Fibroblast of skin of back (primary cell): ENCODE measurements around the gene RBPJL.

ENCODE experiments used
- DNase-seq: peaks from one replicate; pipeline ENCODE4 v3.0.0-alpha.2; 2013

The RBPJL gene

DNA sequence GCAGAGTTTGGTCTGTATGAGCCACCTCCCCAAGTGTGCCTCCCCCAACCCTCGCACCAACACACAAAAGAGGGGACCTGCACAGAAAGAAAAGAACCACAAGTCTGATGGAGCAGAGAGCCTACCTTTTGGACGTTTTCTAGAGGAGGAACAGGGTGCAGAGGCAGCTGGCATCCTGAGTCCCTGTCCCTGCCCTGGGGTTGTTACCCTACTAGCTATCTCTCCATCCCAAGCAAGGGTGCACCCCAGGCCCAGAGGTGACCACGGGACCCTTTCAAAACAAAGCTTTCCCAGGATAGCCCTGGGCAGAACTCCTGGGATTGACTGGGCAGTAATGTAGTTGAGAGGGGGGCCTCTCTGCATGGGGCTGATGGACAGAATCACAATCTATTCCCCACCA, 11.2 kb downstream of the RBPJL start:
- no peak for DNase-seq

DNA sequence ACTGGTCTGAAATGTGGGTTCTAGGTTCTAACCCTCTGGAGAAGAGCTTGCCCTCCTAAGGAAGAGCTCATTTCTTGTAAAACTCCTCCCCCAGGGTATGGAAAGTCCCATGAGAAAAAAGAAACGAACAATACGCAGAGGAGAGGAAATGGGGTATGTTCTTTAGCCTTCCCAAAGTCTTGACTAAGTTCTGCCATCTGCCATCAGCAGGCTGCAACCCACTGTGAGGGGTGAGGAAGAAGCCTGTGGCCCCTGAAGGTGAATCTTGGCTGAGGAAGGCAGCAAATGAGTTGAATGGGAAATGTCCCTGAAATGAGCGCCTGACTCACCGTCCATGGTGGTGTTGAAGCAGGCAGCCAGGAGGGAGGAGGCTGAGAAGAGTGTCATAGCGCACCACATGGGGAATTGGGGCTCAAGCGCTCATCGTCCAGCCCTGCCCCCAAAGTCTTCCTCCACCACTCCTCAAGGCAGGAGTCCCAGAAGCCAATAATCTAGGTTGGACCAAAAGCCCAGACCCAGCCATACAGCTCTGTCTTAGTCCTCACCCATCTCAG, 11.8 kb downstream of the RBPJL start:
- no peak for DNase-seq

DNA sequence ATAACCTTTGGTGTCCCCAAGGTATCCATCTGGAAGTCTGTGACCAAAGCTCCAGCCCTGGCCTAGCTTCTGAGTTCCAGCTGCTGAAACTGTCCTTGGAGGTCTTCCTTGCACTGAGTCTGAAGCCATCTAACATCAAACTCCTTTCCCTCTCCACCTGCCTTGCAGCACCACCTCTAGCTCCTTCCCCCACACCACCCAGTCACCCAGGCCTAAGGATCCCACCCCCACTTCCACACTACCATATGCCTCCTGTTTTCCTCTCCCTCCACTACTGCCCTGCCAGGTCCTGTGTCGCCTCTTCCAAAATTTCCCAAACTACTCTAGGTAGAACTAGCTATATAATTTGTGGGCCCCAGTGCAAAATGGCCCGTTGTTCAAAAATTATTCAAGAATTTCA, 12.3 kb downstream of the RBPJL start:
- no peak for DNase-seq

DNA sequence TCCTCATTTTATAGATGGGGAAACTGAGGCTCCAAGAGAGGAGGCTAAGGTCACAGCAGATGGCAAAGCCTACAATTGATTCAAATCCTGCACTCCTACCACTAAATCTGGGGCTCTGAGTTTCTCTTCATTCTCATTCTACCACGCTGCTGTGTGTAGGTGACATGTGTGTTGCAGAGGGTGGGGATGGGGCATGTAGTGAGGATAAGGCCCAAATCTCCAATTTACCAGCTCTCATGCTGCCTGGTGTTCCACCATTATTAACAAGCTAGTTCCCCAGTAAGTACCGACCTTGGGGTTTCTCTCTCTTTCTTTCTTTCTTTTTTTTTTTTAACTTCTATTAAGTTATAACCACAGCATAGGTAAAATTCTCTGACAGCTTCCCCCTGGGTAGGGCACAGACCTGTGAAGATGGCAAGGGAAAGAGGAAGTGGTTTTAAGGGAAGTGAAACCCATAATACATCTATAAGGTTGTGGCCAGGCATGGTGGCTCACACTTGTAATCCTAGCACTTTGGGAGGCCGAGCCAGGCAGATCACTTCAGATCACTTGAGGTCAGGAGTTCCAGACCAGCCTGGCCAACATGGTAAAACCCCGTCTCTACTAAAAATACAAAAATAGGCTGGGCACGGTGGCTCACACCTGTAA, 14.4 kb downstream of the RBPJL start:
- DNase-seq, result no peak

DNA sequence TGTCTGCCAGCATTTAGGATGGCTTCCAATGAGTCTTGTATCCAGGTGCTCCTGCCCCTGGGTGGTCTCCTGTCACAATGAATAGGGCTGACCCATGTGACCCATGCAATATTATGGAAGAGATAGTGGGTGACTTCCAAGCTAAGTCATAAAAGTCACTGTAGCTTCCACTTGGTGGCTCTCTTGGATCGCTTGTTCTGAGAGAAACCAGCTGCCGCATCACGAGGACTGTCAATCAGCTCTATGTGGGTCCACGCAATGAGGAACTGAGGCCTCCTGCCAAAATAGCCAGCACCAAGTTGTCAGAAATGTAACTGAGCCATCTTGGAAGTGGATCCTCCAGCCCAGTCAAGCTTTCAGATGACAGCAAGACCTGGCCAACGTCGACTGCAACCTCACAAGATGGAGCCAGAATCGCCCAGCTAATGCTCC, 16.3 kb downstream of the RBPJL start:
- peak; percentile 51 for DNase-seq

DNA sequence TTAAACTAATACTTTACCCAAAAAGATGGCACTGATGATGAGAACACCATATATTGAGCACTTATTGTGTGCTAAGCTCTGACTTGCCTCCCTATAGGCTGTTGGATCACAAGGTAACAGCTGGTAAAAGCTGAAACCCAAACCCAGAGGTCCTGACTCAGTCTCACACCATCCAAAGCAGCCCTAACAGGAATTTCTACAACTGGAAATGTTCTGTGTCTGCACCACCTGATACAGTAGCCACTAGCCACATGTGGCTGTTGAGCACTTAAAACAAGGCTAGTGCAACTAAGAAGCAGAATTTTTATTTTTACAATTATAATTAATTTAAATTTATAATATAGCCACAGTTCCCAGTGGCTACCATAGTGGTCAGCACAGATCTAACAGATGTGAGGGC, 17.1 kb downstream of the RBPJL start:
- no peak for DNase-seq

DNA sequence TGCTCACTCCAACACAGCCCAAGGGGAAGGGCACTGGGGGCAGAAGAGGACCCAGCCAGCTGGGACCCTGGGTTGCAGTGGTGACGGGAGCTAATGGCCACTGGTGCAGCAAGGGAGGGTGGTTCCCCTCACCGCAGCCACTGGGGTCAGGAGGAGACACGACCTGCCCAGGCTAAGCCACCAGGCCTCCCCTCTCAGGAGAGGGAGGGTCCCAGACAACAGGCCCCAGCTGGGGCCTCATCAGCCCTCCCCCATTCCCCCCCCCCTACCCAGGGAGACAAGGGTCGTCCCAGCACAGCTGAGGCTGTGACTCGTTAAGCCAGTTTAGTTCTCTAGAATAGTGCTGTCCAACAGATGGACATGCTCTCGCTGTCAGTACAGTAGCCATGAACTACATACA, 18.7 kb downstream of the RBPJL start:
- no peak for DNase-seq

DNA sequence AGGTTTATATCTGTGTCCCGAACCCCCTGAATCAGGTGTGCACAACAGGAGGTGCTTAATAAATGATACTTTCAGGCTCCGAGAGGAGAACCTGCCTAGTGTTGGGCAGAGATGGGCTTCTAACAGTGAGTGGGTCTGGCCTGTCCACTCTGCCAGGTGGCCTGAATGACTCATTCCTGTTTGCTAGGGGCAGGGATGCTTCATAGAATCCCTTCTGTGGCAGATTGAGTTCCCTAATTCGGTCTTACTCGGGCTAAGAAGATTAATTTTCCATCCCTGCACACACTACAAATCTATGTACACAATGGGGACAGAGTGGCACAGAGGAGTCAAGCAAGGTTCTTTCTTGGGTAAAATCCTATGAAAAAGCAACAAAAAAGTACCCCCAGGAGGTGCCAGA, 21.8 kb downstream of the RBPJL start:
- no peak for DNase-seq

DNA sequence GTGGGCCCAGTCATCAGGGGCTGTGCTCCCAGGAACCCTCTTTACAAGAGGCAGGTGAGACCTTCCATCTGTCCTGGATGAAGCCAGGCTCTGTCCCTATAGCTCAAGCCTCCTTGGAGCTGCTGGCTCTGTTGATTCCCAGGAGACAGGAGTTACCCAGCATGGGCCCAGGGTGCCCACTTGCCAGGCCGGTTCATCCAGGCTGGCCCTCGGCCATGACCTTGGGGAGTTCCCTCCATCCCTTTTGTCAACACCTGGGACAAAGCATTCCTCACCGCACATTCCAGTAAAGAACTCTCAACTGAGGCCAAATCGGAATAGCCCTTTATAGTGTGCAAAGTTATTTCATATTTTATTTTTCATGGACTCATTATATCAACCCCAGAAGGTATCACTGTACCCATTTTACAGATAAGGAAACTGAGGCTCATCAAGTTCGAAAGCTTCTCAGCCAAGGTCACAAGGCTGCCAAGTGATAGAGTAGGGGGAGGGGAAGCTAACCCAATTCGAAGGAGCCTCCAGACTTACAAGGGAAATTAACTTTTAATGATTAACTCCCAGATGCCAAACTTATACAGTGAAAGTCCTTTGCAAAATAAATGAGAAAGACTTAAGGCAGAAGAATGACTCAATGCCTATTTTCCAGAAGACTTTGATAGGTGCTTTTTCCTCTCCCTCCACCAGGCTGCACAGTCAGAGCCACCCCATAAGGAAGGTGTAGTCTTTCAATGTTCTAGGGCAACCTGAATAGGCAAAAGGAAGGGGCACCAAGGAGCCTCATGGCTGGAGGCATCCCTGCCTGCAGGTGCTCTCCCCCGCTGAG, 23.1 kb downstream of the RBPJL start:
- no peak for DNase-seq

DNA sequence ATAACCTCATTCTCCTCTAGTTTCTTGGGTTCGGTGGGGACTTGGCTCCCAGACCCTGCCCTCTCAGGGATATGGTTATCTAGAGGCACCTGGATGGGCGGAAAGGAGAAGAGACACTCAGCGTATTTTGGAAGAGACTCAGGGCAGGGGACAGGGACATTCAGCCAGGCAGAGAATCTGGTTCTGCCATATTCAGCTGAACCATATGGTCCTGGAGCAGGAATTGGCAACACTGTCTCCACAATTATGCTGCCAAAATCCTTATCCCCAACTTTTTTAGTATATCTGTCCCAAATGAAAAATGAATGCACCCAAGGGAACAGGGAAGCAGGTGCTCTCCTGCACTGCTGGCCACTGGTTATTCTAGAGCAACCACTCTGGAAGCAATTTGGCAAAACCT, 23.8 kb downstream of the RBPJL start:
- no peak for DNase-seq

DNA sequence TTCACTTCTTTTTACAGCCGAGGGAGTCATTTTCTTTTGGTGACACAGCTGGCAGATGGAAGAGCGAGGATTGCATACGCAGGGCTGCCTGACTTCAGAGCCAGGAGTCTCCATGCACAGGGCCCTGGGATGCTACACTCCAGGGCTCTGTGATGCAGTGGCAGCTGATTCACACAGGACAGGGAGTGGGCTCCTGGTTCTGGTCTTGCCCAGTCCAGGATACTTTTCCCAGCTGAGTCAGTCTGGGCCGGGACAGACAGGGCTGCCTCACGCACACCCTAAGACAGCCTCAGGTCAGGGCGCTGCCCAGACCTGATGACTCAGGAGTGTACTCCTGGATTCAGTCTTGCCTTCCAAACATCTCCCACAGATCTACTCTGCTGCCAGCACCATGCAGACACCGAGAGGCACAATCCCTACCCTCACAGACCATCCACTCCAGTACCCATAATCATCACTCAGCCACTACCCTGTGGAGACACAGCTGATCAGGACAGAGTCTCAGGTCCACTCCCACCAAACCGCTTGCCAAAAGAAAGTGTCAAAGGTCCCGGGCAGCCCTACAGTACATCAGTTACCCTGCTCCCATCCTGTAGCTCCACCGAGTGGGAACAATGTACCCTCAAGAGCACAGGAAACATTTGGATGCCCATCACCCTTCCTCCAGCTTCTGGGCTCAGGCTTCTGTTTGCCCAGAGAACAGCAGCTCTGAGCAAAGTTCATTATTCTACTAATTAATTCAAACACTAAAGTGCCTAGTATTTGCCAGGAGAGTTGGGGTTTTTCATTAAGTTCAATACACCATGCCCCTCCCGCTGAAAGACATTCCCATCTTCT, 30.1 kb downstream of the RBPJL start:
- peak; percentile 80 for DNase-seq

DNA sequence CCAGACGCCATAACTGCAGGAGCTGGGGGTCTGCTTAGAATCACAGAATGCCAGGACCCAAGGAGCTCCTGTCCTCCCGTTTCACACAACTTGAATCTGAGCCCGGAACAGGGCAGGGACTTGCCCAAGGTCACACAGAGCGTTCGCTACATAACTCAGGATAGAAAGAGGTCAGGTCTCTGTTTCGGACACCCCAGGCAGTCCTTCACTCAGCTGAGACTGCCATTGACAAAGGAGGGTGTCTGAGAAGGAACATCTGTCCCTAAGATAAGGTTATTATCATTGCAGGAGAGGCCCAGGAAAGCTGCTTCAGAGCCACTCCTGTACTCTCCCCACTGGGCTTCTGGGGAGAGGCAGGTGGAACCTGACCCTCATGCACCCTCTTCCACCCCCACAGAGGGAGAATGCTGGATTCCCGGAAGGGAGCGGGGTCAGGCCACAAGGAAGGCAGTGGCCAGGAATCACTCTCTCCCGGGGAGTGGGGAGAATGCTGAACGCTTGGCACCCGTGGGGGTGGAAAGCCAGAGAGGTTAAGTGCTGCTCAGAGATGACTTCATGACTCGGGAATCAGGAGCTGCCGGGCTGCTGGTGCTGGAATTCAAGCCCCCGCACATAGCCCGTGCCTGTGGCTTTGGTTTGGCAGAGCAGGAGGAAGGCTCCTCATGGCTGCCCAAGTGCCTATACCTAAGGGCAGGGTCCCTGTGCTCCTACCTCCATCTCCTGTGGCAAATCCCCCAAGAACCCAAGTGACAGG, 30.9 kb downstream of the RBPJL start:
- peak; percentile 94 for DNase-seq

DNA sequence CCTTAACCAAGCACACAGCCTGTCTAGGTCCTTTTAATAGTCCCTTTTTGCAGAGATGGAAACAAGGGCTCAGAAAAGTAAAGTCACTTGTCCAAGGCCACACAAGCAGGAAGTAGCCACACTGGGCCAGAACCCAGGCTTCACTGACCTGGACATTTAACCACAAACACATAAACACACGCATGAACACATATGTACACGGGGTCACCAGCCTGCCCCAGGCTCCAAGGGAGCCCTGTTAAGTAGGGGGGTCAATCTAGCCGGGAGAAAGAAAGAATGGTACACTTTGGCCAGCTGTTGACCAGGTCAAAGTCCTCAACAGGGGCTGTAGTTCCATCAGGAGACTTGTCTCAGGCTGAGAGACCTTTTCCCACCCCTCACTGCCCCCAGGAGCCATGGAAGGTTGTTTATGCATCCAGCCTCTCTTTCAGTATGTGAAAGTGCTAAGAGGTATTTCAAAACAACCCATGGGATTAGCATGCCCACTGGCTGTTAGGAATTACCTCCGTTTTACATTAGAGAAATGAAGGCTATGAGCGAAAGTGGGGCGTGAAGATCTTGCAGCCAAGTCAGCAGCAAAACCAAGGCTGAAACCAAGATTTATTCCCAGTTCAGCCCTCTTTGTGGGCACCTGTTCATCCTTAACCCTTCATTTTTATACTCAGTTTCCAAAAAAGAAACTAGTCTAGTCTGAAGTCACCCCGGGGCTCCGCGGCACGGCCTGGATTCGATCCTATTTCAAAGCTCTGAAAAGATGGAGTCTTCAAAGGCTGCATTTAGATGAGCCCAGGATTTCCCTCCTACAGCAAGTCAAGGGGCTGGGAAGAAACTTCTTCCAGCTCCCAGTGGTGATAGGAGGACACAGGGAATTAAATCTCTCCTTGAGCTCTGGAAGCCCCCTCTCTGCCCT, 31.7 kb downstream of the RBPJL start:
- no peak for DNase-seq

DNA sequence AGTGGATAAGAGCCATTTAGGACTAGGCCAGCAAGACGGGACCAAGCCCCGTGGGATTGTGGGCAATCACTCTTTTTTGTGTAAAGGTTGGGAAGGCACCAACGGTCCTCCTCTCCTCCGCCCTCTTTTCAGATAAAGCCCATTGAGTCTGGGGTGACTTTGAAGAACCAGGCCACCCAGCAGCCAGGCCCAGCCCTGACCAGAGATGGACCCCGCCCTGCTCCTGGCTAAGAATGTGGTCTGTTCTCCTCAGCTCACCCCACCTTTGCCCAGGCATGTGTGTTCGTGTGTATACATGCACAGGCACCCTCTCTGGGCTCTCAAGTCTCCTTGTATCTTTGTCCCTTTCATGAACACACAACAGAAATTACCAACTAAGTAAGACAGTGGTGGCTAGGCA, 32.4 kb downstream of the RBPJL start:
- no peak for DNase-seq

DNA sequence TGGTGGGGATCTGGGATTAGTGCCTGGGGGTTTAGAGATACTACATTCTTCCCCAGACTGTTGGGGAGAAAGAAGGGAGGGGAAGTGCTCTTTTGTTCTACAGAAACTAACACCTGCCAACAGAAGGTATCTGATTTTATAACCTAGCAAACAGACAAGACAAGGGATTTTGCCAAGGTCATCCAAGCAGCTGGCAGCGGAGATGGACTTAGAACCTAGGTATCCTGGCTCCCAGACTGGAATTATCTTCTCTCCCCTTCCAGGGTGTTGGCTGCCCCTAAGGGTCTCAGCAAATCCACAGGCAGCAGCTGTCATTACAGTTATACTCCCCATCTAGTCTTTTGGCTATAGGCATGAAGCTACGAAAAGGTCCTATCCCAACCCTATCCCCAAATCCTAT, 33.2 kb downstream of the RBPJL start:
- no peak for DNase-seq

DNA sequence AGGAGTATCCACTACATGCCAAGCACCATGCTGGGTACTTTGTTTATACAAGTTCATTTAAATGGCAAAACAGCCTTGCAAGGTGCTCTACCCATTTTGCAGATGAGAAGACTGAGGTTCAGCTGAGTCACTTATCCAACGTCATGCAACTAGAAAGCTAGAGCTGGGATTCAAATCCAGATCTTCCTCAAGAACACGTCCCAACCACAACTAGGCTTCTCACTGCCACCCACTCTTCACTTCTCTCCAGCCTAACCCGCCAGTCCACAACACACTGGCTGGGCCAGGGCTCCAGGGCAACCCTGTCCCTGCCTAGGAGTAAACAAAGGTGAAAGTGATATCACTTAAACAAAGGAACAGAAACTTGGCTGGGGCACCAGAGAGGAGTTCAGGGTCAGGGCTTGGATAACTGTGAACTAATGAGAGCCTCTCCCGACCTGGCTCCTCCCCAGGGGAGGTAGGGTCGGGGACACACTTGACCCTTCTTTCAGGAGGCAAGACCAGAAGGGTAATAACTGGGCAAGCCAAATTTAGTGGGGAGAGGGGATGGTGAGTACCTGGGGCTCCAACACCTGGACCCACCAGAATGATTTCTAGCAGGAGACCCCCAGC, 33.7 kb downstream of the RBPJL start:
- no peak for DNase-seq

DNA sequence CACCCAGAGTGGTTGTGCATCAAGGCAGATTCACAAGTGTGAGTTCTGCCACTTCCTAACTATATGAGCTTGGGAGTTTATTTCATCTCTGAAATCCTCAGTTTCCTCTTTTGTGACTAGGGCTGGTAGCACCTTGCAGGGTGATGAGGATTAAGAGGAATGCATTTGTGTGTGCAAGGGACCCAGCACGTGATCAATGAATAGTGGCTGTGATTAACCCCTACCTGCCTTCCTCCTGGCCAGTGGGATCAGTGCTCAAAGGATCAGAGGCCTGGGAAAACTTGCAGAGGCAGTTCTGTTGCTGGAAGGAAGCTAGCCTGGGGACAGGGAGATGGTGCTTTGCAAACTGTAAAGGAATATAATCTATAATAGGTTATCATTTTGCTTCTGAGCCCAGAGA, 34.3 kb downstream of the RBPJL start:
- no peak for DNase-seq

DNA sequence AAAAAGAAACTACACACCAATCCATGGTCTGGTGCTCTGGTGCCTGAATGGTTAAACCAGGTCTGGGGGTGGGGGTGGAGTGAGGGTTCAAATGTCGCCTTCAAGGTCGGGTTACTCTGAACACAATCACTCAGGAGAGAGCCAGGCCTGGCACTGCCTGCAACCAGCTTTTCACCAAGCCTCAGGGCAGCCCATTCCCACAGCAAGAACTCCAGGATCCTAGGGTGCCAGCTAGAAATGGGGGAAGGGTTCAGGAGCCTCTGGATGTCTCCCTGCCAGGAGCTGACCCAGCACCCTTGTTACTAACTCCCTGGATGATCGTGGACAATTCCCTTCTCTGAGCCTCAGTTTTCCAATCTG, 34.9 kb downstream of the RBPJL start:
- DNase-seq, result no peak

DNA sequence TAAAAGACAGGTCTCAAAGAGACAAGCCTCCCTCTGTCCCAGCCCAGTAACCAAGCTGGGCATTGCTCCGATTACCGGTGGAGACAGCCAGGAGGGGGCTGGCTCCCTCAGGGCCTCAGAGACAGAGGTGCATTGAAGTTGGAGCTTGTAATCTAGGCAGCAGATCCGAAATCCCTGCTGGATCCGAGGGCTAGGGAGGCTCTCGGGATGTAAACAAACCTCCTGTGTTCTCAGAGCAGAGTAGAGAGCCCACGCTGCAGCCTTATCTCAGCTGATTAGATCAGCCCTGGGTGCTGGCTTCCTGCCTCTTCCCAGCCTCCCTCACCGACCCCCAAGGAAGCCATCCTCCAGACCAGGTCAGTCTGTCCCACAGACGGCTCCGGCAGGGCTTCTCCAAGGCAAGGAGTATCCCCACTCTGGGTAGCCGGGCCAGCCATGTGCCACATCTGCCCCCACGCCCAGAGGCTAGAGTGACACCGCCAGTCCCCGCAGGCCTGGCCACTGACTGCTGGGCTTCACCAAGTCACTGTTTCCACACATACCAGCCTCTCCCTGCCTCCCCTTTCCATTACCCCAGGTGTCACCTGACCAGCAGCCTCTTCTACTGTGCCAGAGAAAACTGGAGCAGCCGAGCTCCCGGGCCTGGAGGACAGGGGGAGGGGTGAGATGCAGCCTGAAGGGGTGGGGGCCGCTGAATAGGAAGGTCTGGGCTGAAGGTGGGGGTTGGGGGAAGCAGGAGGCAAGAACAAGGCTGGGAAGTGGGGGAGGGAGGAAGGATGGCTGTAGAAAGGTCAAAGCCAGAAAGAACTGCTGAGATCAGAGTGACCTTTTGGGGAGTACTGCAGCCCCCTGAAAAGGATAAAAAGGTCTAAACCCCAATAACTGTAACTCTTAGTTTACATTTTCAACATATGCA, 35.6 kb downstream of the RBPJL start:
- DNase-seq, result peak; percentile 35
